ENCODE data around the gene POU5F1. TPM values are rescaled to one million over a fixed set of nuclear protein-coding genes. Genes with fewer than 3 reads are reported as not detected.
A peak's percentile ranks its signal among the peaks of the same experiment; 100 is the strongest.

POU5F1 gene
- polyA plus RNA-seq, 2 of the 4 experiments (the other 2 are of a cell fraction), result 2.7 to 2.8 TPM

GRCh38 chr6:31174378-31174777 lies 3.9 kb upstream of the POU5F1 start (continued):
- no peak for TF ChIP-seq E2F6 (IDR thresholded peaks at IDR 0.05; ENCODE audit: borderline replicate concordance, low read depth)

GRCh38 chr6:31173406-31173805 lies 2.9 kb upstream of the POU5F1 start:
- POLR2A ChIA-PET, result no interaction called here

More at GRCh38 chr6:31173406-31173805, 2.9 kb upstream of the POU5F1 start:
- H3K4me2 ChIP-seq, result no peak overlapping the region
- H3K27ac ChIP-seq, result 0 out of 6 replicates have a peak overlapping the region, but pooled peaks of 1 of the 2 experiments have one; percentile 28
- DNase-seq (ENCODE audit: low read depth in 1 of 2, low spot score in 1 of 2) (no peak), ATAC-seq (no peak), FAIRE-seq (no peak)
- no peak overlapping the region for H3K4me3 ChIP-seq
- no peak for TF ChIP-seq CHD2 (IDR thresholded peaks at IDR 0.05; ENCODE audit: low read length, partially characterized antibody)
- no peak for TF ChIP-seq CEBPB (IDR thresholded peaks at IDR 0.05)
- TF ChIP-seq SMC3 (IDR thresholded peaks at IDR 0.05), result no peak
- no peak for TF ChIP-seq POLR2AphosphoS2 (conservative IDR thresholded peaks at IDR 0.05; ENCODE audit: low read length)
- no peak for TF ChIP-seq HOXA7 (CRISPR knock-in tag; IDR thresholded peaks at IDR 0.05)
- no peak for TF ChIP-seq EHF (CRISPR knock-in tag; IDR thresholded peaks at IDR 0.05)
- TF ChIP-seq USF2 (IDR thresholded peaks at IDR 0.05), result no peak
- TF ChIP-seq ESRRA (IDR thresholded peaks at IDR 0.05; ENCODE audit: borderline replicate concordance, low read length), result no peak
- no peak for TF ChIP-seq JUN (IDR thresholded peaks at IDR 0.05)
- TF ChIP-seq TP53 (CRISPR knock-in tag; IDR thresholded peaks at IDR 0.05), result no peak
- TF ChIP-seq FOSL2 (IDR thresholded peaks at IDR 0.05), result no peak
- TF ChIP-seq FOSL2 (CRISPR knock-in tag; IDR thresholded peaks at IDR 0.05), result no peak
- TF ChIP-seq PBX3 (IDR thresholded peaks at IDR 0.05), result no peak
- TF ChIP-seq NFE2L2 (conservative IDR thresholded peaks at IDR 0.05; ENCODE audit: low read length), result no peak
- TF ChIP-seq RNF2 (IDR thresholded peaks at IDR 0.05; ENCODE audit: borderline replicate concordance, low read depth), result no peak
- TF ChIP-seq HOXB13 (CRISPR knock-in tag; IDR thresholded peaks at IDR 0.05; ENCODE audit: low read depth), result no peak
- TF ChIP-seq EP300 (IDR thresholded peaks at IDR 0.05), result no peak
- no peak for TF ChIP-seq E2F6 (IDR thresholded peaks at IDR 0.05; ENCODE audit: borderline replicate concordance, low read depth)
- TF ChIP-seq HES2 (IDR thresholded peaks at IDR 0.05), result no peak
- no peak for TF ChIP-seq CTCF (IDR thresholded peaks at IDR 0.05)
- 41% methylated on average over 2 of the region's 3 CpGs for WGBS (ENCODE audit: missing lambda C conversion rate)
- CTCF ChIA-PET, result interaction anchor here (0.9 to 1.3 kb wide), 3 partner anchors 19 to 193 kb away, joined by 3 read pairs; no protein-coding TSS in a partner anchor
- H3K4me1 ChIP-seq, result peaks cover 8% of the 10 kb centered on the region; the same call in 2 of the 3 replicates
- no peaks in the 10 kb centered on the region for H3K9me3 ChIP-seq
